ENCODE results near the gene FTO.

The FTO gene

DNA sequence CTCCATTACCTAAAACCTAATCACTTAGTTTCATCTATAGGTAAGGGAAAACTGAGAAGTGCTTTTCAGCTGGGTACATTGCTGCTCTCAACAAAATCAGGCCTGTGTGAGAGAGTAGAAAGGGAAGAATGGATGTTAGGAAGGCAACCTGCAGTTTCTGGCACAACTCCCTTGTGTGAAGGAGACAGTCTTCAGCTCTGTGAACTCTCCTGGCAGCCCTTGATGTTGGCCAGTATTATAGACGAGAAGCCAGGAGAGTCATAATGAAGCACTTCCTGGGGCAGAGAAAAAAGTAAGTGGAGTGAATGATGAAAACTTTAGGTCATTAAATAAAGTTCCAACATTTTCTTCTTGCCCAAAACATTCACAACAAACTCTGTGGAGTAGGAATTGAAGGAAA, 322.5 kb downstream of the FTO start:
- H2AFZ ChIP-seq (ENCODE audit: low read depth) = no peak overlapping the region
- H3K79me2 ChIP-seq (ENCODE audit: insufficient read depth, low read depth) = no peaks in the 10 kb centered on the region
- no peak overlapping the region for H3K4me2 ChIP-seq
- H3K27ac ChIP-seq = no peak overlapping the region
- no peaks in the 10 kb centered on the region for H3K27me3 ChIP-seq (ENCODE audit: insufficient read depth, low read depth)
- no peak for TF ChIP-seq CTCF (conservative IDR thresholded peaks at IDR 0.05; ENCODE audit: low read depth, low read length)
- H3K4me1 ChIP-seq (ENCODE audit: low read depth, poor library complexity, severe bottlenecking) = no peaks in the 10 kb centered on the region
- no peak overlapping the region for H3K9ac ChIP-seq
- no peaks in the 10 kb centered on the region for H3K36me3 ChIP-seq (ENCODE audit: insufficient read depth)
- H3K4me3 ChIP-seq (IDR thresholded peaks at IDR 0.05; ENCODE audit: insufficient read depth, low read depth, low read length) = no peak overlapping the region
- H4K20me1 ChIP-seq (ENCODE audit: insufficient read depth) = no peaks in the 10 kb centered on the region

GRCh38 chr16:54027062-54027461, 323.1 kb downstream of the FTO start:
- no peaks in the 10 kb centered on the region for H3K36me3 ChIP-seq (ENCODE audit: insufficient read depth)
- no peak overlapping the region for H3K9ac ChIP-seq
- no peaks in the 10 kb centered on the region for H3K4me1 ChIP-seq (ENCODE audit: low read depth, poor library complexity, severe bottlenecking)
- H4K20me1 ChIP-seq (ENCODE audit: insufficient read depth) = no peaks in the 10 kb centered on the region
- H3K79me2 ChIP-seq (ENCODE audit: insufficient read depth, low read depth) = no peaks in the 10 kb centered on the region
- H3K27me3 ChIP-seq (ENCODE audit: insufficient read depth, low read depth) = no peaks in the 10 kb centered on the region
- no peak overlapping the region for H3K4me3 ChIP-seq (IDR thresholded peaks at IDR 0.05; ENCODE audit: insufficient read depth, low read depth, low read length)
- H3K27ac ChIP-seq = no peak overlapping the region
- H3K4me2 ChIP-seq = no peak overlapping the region
- no peak overlapping the region for H2AFZ ChIP-seq (ENCODE audit: low read depth)
- TF ChIP-seq CTCF (conservative IDR thresholded peaks at IDR 0.05; ENCODE audit: low read depth, low read length) = no peak

DNA sequence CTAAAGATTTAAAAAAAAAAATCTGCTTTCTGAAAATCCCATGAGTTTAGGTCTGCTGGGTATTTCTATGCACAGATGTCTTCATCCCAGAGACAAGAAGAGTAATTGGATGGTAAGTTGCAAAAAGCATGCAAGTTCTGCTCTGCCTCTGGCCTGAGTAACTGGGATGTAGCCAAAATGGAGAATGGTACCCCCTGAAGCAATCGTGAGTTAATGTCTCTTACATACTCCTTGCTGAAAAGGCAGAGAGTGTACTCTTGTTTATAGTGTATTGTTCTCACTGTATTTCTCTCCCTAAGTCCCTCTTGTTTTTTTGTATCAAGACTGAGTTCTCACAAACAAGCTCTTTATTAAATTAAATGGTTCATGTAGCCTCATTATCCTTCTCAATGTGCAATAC, 323.6 kb downstream of the FTO start:
- no peak overlapping the region for H3K9ac ChIP-seq
- H3K4me1 ChIP-seq (ENCODE audit: low read depth, poor library complexity, severe bottlenecking) = no peaks in the 10 kb centered on the region
- TF ChIP-seq CTCF (conservative IDR thresholded peaks at IDR 0.05; ENCODE audit: low read depth, low read length) = no peak
- H3K4me2 ChIP-seq = no peak overlapping the region
- H3K36me3 ChIP-seq (ENCODE audit: insufficient read depth) = no peaks in the 10 kb centered on the region
- no peak overlapping the region for H2AFZ ChIP-seq (ENCODE audit: low read depth)
- H3K27ac ChIP-seq = no peak overlapping the region
- H3K79me2 ChIP-seq (ENCODE audit: insufficient read depth, low read depth) = no peaks in the 10 kb centered on the region
- H3K27me3 ChIP-seq (ENCODE audit: insufficient read depth, low read depth) = no peaks in the 10 kb centered on the region
- H4K20me1 ChIP-seq (ENCODE audit: insufficient read depth) = no peaks in the 10 kb centered on the region
- H3K4me3 ChIP-seq (IDR thresholded peaks at IDR 0.05; ENCODE audit: insufficient read depth, low read depth, low read length) = no peak overlapping the region

GRCh38 chr16:54027995-54028394, 324.0 kb downstream of the FTO start:
- TF ChIP-seq CTCF (conservative IDR thresholded peaks at IDR 0.05; ENCODE audit: low read depth, low read length) = no peak
- Histone ChIP-seq H3K27me3 (ENCODE audit: insufficient read depth, low read depth) (no peaks in the 10 kb centered on the region), H2AFZ (ENCODE audit: low read depth) (no peak overlapping the region), H3K27ac (no peak overlapping the region), H3K79me2 (ENCODE audit: insufficient read depth, low read depth) (no peaks in the 10 kb centered on the region), H3K36me3 (ENCODE audit: insufficient read depth) (no peaks in the 10 kb centered on the region), H4K20me1 (ENCODE audit: insufficient read depth) (no peaks in the 10 kb centered on the region), H3K4me1 (ENCODE audit: low read depth, poor library complexity, severe bottlenecking) (no peaks in the 10 kb centered on the region), H3K9ac (no peak overlapping the region), H3K4me2 (no peak overlapping the region), H3K4me3 (IDR thresholded peaks at IDR 0.05; ENCODE audit: insufficient read depth, low read depth, low read length) (no peak overlapping the region)

DNA sequence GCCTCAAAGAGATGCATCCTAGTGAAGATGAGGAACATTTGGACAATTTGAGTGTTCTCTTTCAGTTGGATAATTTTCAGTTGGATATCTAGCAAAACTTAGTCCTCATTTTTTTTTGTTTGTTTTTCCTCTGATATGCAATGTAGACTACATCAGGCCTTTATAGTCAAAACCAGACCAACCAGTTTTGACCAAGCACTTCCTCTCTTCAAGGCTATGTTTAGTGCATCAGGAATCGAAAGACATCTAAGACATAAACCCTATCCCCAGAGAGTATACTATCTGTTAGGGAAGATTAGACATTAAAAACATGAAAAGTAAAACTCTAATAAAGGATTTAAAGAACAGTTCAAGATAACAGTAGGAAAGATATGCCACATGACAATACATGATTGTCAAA, 326.5 kb downstream of the FTO start:
- no peak overlapping the region for H2AFZ ChIP-seq (ENCODE audit: low read depth)
- H3K9ac ChIP-seq = no peak overlapping the region
- no peaks in the 10 kb centered on the region for H3K27me3 ChIP-seq (ENCODE audit: insufficient read depth, low read depth)
- no peak overlapping the region for H3K27ac ChIP-seq
- no peak overlapping the region for H3K4me2 ChIP-seq
- no peak overlapping the region for H3K4me3 ChIP-seq (IDR thresholded peaks at IDR 0.05; ENCODE audit: insufficient read depth, low read depth, low read length)
- H3K79me2 ChIP-seq (ENCODE audit: insufficient read depth, low read depth) = no peaks in the 10 kb centered on the region
- TF ChIP-seq CTCF (conservative IDR thresholded peaks at IDR 0.05; ENCODE audit: low read depth, low read length) = no peak
- no peaks in the 10 kb centered on the region for H3K4me1 ChIP-seq (ENCODE audit: low read depth, poor library complexity, severe bottlenecking)
- H4K20me1 ChIP-seq (ENCODE audit: insufficient read depth) = no peaks in the 10 kb centered on the region
- H3K36me3 ChIP-seq (ENCODE audit: insufficient read depth) = no peaks in the 10 kb centered on the region
